LNCaP clone FGC (cell line): ENCODE data around the gene CTR9.

ENCODE experiments used
- DNase-seq: peaks from one replicate; pipeline ENCODE4 v3.0.0-alpha.2; 2011; ENCODE audit warnings: low read depth
- H3K4me3 ChIP-seq: 2 replicates; pipeline ENCODE4 v1.5.1; 2011; ENCODE audit warnings: mild to moderate bottlenecking, low read depth, low read length, control low read depth
- TF ChIP-seq, protein P1 (sequence below): IDR thresholded peaks from 2 replicates; pipeline ENCODE4 v1.5.1; 2012; ENCODE audit warnings: mild to moderate bottlenecking; ENCODE audit not compliant: control insufficient read depth, insufficient read depth; ENCODE audit errors: extremely low read depth

The CTR9 gene

DNA sequence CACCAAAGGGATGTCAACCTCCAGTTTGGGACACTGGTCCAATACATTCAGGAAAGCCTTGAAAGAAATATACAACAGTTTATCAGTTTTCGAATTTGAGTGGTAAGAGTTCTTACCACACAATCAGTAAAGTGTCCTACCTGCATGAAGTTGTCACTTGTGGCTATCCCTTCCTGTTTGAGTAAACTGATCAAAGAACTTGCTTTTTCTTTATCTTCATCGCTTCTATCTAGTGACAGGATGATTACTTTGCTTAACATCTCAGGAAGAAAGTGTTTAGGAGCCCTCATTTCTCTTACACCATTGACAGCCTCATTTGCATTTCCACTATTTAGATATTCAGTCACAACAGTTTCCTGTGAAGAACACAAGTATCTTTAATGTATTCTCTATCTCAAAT, 49.2 kb downstream of the CTR9 start:
- TF ChIP-seq, protein P1, sequence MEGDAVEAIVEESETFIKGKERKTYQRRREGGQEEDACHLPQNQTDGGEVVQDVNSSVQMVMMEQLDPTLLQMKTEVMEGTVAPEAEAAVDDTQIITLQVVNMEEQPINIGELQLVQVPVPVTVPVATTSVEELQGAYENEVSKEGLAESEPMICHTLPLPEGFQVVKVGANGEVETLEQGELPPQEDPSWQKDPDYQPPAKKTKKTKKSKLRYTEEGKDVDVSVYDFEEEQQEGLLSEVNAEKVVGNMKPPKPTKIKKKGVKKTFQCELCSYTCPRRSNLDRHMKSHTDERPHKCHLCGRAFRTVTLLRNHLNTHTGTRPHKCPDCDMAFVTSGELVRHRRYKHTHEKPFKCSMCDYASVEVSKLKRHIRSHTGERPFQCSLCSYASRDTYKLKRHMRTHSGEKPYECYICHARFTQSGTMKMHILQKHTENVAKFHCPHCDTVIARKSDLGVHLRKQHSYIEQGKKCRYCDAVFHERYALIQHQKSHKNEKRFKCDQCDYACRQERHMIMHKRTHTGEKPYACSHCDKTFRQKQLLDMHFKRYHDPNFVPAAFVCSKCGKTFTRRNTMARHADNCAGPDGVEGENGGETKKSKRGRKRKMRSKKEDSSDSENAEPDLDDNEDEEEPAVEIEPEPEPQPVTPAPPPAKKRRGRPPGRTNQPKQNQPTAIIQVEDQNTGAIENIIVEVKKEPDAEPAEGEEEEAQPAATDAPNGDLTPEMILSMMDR, result no peak
- no peak for DNase-seq
- H3K4me3 ChIP-seq, result no peak overlapping the region

DNA sequence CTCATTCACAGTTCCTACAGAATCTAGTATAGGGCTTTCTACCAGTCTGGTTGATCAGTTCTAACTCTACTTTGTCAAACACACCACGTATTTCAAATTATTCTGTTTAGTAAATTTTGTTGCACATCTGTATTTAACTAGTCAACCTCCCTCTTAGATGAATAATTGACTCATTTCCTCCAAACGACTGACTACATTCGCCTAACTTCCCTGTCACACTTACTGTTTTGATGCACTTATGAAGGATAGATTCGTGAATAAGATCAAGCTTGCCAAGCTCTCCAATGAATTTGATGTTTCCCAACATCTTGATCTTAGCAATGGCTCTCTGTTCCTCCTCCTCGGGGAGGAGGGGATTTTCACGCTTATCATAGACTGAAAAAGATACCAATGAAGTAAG, 52.6 kb downstream of the CTR9 start:
- no peak for DNase-seq
- no peak overlapping the region for H3K4me3 ChIP-seq
- TF ChIP-seq, protein P1, result no peak

DNA sequence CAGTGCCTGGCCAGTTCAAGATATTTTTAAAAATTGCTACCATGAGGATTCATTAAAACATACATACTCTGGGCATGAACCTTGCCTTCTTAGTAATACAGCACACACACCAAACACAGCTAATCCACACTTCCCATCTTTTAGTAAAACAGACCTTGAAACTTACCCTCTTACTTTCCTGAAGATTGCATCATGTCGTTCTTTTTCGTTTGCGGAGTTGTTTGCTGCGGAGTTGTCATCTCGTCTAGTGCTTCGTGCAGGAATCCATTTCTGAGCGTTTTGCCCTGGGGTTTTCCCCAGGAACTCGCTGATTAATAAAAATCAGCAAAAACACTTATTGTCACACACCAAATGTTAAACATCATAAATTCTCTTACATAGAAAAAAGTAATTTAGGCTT, 54.7 kb downstream of the CTR9 start:
- no peak overlapping the region for H3K4me3 ChIP-seq
- TF ChIP-seq, protein P1, result no peak
- no peak for DNase-seq

DNA sequence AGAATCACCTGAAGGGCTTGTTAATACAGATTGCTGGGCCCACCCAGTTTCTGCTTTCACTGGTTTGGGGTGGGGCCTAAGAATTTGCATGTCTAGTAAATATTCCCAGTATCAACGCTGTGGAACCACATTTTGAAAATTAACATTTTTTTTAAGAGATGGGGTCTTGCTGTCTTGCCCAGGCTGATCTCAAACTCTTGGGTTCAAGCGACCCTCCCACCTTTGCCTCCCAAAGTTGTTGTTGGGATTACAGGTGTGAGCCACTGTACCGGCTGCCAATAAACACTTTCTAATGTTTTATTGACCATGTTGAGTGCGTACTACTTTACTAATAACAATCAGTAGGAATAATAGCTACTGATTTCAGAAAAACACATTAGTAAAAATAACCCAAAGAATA, 55.2 kb downstream of the CTR9 start:
- no peak for DNase-seq
- TF ChIP-seq, protein P1, result no peak
- H3K4me3 ChIP-seq, result no peak overlapping the region

DNA sequence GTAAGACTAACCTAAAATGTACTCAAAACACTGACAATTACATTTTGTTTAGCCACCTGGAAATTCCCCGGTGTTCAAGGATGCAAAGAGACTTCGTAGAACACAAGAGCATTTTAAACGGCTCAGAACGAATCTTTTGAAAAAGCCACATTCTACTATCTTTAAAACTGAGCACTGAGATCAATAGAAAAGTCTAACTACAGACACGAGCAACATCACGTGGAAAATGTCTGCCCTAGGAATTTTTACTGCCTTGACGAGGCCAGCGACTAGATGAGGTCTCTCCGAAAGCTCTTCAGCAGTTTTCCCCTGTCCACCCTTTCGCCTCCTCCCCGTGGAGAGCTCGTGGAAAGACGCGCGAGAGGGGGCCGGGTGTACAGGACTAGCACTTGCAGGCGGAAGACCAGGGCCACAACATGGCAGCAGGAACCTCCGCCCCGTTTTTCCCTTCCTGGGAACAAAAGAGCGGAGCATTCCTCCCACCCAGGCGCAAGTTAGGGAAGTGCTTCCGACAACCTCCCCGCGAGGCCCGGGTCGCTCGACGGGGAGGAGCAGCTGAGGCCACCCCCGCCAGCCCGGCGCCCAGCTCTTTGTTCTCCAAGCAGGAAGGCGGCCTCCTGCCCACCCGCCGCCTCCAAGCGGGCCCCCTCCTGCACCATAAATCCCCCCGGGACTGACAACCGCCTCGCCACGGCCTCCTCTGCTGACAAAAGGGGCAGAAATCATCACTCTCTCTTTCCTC, 56.6 kb downstream of the CTR9 start:
- peak overlapping the region; percentile 97 for H3K4me3 ChIP-seq
- TF ChIP-seq, protein P1, result no peak
- no peak for DNase-seq

DNA sequence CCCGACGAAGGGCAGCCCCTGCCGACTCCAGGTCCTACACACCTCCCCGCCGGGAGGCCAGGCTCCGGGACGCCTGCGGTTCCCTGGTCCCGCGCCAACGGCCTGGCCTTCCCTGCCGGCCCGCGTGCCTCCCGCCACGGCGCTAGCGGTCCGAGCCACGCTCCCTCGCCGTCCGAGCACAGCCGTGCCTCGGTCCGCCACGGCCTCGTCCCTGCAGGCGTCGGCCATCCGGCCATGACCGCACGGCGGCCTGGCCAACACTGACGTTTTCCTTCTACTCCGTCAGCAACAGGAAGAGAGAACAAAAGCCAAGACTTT, 57.1 kb downstream of the CTR9 start:
- TF ChIP-seq, protein P1, result no peak
- no peak for DNase-seq
- peak overlapping the region; percentile 97 for H3K4me3 ChIP-seq

DNA sequence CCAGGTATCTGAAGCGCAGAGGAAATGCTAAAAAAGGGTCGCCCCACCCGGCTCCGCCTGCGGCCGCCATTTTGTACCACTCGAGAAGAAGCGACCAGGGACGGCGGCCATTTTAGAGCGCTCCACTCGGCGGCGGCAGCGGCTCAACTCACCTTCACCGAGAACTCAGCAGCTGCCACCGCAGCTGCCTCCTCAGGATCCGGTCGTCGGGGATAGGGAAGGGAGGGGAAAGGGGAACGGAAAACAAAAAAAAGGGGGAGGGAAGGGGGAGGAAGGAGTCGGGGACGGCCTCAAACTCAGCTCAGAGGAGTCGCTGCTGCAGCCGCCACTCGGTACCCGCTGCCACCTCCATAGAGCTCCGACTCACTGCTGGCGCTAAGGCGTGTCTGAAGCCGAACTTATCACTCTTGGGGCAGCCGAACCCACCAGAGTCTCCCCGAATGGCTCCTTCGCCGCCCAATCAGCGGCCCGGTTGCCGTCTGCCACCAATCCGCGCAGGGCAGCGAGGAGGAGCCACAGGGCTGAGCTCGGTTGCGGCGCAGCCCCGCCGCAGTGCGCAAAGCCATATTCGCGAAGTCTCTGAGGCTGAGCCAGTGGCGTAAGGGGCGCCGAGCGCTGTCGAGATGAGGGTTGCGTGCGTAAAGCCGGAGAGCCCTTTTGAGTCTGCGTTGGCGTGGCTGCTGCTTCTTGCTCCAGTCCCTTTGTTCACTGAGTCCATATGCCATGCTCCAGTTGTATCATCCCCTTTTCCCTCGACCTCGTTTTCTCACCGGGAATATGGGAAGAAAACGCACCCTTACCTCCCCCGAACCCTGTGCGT, 57.7 kb downstream of the CTR9 start, which contains the start of gene EIF4G2:
Gene EIF4G2 (minus strand): TSS at position 374 of the 820 bp plus-strand sequence.
- DNase-seq, result peak; percentile 94
- TF ChIP-seq, protein P1, result no peak
- peak within 1 kb of the TSS; percentile 97 for H3K4me3 ChIP-seq
